HG02798 (cell line): Measurements from ENCODE around the gene RAB5B.
"Not testable (repeated sequence)": the region's sequence is repeated elsewhere in the genome, so short reads cannot be mapped to it uniquely, and the experiment has no call there.

Experiments
- ATAC-seq: cut with Tn5 transposase; IDR thresholded peaks from one replicate; pipeline ENCODE4 v1.9.1; 2021; ENCODE audit warnings: mild to moderate bottlenecking; ENCODE audit not compliant: unreplicated experiment, poor library complexity

Gene RAB5B

DNA sequence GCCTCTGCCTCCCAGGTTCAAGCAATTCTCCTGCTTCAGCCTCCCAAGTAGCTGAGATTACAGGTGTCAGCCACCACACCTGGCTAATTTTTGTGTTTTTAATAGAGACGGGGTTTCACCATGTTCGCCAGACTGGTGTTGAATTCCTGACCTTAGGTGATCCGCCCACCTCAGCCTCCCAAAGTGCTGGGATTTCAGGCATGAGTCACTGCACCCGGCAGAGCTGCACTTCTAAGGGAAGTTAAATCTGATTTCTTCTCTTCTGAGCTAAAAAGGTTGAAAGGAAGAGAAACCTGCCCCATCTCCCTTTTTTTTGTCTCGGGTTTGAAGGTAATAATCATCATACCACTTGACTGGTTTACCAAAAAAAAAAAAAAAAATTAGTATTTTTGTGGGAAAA is 8.0 kb downstream of the RAB5B start:
- not testable (repeated sequence) for ATAC-seq

DNA sequence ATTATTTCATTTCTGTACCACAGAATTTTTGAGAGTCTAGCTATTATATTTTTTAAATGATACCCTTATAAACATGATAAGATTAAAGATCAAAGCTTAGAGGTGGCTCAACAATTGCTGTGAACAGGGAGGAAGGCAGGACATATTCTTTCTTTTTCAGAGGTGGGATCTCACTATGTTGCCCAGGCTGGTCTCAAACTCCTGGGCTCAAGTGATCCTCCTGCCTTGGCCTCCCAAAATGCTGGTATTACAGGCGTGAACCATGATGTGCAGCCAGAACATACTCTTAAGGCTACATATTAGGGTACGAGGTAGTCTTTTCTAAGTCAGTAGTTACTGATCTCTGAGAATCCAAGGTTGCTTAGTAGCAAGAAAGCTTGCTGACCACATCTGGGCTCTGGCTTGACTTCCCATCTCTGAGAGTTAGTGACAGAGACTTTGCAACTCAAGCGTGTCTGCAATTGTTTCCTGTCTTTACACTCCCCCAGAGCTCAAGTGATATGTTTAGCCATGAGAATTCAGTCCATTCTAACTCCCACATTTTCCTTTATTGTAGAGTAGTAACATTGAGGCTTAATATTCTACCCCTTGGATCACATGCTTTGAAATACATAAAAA is 8.6 kb downstream of the RAB5B start:
- ATAC-seq = no peak

DNA sequence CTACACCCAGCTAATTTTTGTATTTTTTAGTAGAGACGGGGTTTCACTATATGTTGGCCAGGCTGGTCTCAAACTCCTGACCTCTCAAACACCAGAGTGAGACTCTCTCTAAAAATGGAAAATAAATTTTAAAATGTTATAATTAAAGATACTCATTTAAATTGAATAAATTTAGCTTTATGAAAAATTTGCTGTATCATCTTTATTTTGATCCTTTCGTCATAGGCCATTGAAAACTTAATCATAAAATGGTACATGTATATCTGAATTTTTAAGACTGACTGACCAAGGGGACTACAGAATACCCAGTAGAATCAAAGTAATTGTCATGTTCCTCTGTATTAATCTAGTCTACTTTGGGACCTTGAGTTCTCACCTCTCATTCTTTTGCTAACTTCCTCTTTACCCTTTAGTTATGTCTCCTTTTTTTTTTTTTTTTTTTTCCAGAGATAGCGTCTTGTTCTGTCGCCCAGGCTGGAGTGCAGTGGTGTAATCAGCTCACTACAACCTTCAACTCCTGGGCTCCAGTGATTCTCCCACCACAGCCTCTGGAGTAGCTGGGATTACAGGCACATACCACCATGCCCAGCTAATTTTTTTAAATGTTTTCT is 9.5 kb downstream of the RAB5B start:
- ATAC-seq = no peak

DNA sequence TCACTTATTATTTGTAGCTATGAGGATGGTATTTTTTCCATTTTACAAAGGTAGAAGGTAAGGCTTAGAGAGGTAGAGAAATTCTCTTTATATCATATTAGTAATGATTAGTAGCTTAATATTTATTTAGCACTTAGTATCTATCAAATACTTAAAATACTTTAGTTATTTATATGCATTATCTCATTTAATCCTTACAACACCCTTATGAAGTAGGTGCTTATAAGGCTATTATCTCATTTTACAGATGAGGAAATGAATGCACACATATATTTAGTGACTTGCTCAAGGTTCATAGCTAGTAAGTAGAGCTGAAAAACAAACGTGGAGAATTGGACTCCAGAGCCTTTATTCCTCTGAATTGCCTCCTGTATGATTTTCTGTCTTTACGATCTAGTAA is 11.0 kb downstream of the RAB5B start:
- ATAC-seq = no peak

DNA sequence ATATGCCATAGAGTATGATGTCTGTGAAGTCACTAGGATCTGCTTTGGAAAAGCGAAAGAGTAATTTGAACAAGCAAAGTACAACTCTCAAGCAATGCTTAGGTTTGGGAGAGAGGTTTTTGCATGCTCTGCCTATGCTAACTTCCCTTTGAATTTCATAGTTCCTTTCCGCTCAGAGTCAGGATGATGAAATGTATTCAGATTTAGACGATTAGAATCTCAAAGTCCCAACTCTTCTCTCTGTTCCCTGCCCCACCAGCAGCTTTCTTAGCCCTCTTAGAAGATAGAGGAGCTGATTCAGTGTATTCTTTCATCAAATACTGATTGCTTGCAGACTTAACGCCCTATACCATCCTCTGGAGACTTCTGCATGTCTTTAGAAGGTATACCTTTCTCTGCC is 11.5 kb downstream of the RAB5B start:
- ATAC-seq = no peak

DNA sequence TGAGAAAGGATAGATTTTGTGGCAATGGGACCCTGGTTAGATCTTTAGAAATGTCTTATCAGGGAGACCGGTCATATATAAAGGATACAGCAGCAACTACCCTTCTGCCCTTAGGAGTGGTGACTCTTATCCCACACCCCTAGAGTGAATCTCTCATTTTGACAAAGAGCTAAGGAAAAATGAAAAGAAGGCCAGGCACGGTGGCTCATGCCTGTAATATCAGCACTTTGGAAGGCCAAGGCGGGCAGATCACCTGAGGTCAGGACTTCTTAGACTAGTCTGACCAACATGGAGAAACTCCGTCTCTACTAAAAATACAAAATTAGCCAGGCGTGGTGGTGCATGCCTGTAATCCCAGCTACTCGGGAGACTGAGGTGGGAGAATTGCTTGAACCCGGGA is 12.1 kb downstream of the RAB5B start:
- not testable (repeated sequence) for ATAC-seq

DNA sequence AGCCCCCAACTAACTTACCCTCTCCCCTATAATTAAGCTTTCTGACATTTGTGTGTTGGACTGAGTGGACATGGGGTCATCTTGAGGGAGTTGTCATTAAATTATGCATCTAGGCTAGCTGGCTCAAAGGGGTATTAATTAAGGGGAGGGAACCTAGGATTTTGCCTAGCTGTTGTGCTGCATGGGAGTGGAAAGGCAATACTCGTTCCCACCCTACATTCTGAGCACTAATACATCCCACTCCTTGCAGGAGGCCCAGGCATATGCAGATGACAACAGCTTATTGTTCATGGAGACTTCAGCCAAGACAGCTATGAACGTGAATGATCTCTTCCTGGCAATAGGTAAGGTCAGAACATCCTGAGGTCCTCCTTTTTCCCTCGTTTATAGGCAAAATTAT is 17.2 kb downstream of the RAB5B start:
- ATAC-seq = no peak

DNA sequence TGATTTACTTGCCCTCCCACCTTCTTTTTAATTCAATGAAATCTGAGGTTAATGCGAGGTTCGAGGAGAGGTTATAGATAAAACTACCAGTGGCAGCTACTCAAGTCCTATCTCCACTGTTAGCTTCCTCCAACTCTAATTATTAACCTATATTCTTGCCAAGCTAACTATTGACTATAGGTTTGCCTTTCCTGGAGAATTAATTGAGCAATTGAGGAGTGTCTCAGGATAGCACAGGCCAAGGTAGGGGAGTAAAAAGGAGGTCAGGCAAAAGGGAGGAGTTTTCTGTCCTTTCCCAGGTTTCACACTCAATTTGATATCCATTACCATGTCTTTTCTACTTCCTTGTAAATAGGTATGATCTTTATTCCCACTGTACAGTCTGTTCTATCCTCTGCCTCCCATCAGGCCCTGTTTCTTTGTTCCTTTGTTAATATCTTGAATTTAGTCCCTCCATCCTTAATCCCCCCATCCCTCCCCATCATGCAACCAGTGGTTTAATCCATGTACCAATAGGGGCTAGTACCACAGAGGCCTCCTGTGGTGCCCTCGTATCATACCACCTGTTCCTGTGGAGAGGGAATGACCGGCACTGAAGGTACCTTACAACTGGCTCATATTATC is 19.5 kb downstream of the RAB5B start:
- ATAC-seq = no peak

DNA sequence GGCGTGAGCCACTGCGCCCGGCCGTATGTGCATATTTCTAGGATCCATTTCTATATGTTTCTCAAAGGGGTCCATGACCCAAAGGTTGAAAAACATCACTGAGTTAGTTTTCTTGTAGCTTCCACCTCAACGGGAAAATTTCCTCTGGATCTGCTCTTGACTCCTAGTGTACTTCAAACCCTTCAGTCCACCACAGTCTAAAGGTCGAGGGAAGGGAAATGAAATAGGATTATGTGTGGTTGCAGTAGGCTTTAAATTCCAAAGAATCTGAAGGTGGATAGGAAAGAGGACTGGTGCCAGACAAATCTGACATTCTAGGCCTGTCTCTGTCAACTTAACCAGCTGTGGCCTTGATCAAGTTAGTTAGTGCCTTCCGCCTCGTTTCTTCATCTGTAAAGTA is 21.5 kb downstream of the RAB5B start:
- ATAC-seq = no peak

DNA sequence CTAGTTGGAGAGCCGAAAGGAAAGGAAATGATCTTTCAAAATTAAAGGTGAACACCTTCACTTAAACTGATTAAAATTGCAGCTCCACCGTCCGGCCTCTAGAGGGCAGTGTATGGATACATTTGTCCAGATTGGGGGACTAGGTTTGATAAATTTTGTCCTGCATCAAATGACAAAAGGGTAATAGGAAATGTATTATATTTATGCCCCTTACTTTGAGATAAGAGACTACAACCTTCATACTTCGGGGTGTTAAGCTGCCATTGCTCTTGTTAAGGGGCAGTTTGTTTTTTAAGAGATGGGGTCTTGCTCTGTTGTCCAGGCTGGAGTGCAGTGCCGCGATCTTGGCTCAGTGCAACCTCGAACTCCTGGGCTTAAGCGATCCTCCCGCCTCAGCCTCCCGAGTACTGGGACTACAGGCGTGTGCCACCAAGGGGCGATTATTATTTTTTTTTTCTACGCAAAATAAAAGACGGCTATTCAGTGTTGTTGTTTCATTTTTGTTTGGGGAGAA is 22.4 kb downstream of the RAB5B start:
- no peak for ATAC-seq

DNA sequence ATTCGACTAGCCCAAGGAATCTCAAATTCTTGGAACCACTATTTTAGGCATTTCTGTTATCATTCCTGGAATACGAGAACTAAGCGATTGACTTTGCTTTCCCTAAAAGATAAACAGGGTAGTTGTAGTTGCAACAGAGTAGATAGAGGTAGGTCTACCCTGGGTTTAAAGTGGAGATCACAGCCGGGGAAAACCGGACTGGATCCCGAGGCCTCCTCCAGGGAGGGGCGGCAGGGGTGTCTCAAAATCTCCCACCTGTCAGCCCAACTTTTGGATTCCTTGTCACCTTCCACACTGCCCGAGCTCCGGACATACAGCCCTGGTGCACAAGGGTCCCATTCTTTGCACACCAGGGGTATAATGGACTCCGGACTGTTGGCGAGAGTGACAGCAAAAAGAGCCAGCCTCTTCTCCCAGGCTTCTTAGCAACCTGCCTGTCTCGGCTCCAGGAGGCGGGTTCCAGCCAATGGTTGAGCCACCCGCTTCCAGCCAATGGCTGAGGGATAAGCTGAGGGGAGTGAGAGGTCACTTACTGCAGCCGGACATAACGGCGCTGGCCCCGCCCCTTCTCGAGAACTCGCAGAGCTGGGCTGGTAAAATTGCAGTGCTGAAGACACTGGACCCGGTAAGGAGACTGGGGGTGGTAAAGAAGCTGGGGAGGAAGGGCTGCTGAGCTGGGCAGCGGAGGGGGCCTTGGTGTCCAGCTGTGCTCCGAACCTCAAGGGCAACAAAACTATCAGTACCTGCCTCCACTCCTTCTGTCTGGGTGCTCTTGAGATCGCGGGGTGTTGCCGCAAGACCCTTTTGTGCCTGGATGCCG is 23.0 kb downstream of the RAB5B start, which contains the start of gene SUOX:
TSS of gene SUOX (plus strand) at position 562 of the 820 bp plus-strand sequence. CDS start 4,946 bp downstream, outside the sequence.
- peak; percentile 100 for ATAC-seq

DNA sequence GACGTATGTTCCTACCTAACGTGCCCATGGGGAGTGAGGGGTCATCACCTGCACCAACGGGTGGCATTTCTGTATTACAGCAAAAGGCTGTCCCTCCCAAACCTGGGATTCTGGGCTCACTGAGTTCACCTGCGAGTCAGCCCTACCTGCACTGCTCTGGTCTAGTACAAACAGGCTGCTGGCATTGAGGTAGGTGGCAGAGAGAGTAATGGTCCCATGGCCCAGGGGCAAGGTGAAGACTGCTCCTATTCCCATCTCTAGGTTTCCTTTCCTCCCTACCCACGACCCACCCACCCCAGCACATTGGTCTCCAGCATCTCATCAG is 23.6 kb downstream of the RAB5B start:
- ATAC-seq = peak; percentile 5

DNA sequence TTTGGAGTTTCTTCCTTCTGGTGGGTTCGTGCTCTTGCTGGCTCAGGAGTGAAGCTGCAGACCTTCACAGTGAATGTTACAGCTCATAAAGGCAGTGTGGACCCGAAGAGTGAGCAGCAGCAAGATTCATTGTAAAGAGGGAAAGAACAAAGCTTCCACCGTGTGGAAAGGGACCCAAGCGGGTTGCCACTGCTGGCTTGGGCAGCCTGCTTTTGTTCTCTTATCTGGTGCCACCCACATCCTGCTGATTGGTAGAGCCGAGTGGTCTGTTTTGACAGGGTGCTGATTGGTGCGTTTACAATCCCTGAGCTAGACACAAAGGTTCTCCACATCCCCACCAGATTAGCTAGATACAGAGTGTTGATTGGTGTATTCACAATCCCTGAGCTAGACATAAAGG is 25.6 kb downstream of the RAB5B start:
- not testable (repeated sequence) for ATAC-seq

DNA sequence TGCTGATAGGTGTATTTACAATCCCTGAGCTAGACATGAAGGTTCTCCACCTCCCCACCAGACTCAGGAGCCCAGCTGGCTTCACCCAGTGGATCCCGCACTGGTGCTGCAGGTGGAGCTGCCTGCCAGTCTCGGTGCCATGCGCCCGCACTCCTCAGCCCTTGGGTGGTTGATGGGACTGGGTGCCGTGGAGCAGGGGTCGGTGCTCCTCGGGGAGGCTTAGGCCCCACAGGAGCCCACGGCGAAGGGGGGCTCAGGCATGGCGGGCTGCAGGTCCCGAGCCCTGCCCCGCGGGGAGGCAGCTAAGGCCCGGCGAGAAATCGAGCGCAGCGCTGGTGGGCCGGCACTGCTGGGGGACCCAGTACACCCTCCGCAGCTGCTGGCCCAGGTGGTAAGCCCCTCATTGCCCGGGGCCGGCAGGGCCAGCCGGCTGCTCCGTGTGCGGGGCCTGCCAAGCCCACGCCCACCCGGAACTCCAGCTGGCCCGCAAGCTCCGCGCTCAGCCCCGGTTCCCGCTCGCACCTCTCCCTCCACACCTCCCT is 26.2 kb downstream of the RAB5B start:
- ATAC-seq = not testable (repeated sequence)

DNA sequence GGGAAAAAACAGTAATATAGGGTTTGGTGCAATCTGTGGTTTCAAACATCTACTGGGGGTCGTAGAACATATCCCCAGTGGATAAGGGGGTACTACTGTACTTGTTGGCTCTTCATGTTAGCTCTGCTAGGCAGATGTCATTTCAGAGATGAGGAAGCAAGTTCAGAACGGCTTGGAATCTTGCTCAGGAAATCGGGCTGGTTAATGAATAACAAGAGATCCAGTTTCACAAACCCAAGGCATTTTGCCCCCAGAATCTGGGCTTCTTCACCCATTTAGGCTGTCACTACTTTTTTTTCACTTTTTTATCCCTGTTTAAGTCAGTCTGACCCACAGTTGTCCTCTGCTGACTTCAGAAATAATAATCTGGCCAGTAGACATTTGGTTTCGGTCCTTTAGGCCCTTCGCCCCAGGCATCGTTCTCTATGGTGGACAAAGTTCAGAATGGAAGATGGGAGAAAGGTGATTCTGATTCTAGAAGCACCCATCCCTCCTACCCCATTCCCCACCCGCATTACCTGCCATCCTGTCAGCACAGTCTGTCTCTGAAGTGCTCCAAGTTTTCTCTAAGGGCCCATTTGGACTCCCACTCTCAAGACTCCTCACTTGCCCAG is 27.7 kb downstream of the RAB5B start:
- ATAC-seq = no peak

DNA sequence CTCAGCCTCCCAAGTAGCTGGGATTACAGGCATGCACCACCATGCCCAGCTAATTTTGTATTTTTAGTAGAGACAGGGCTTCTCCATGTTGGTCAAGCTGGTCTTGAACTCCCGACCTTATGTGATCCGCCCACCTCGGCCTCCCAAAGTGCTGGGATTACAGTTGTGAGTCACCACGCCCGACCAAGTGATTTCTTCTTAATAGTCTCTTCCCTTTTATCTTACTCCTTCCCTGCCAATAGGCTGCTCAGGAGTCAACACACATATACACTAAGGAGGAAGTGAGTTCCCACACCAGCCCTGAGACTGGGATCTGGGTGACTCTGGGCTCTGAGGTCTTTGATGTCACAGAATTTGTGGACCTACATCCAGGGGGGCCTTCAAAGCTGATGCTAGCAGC is 29.5 kb downstream of the RAB5B start:
- ATAC-seq = not testable (repeated sequence)

DNA sequence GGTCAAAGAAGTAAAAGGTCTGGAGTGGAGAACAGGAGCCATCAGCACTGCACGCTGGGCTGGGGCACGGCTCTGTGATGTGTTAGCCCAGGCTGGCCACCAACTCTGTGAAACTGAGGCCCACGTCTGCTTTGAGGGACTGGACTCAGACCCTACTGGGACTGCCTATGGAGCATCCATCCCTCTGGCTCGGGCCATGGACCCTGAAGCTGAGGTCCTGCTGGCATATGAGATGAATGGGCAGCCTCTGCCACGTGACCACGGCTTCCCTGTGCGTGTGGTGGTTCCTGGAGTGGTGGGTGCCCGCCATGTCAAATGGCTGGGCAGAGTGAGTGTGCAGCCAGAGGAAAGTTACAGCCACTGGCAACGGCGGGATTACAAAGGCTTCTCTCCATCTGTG is 30.3 kb downstream of the RAB5B start:
- ATAC-seq = no peak

DNA sequence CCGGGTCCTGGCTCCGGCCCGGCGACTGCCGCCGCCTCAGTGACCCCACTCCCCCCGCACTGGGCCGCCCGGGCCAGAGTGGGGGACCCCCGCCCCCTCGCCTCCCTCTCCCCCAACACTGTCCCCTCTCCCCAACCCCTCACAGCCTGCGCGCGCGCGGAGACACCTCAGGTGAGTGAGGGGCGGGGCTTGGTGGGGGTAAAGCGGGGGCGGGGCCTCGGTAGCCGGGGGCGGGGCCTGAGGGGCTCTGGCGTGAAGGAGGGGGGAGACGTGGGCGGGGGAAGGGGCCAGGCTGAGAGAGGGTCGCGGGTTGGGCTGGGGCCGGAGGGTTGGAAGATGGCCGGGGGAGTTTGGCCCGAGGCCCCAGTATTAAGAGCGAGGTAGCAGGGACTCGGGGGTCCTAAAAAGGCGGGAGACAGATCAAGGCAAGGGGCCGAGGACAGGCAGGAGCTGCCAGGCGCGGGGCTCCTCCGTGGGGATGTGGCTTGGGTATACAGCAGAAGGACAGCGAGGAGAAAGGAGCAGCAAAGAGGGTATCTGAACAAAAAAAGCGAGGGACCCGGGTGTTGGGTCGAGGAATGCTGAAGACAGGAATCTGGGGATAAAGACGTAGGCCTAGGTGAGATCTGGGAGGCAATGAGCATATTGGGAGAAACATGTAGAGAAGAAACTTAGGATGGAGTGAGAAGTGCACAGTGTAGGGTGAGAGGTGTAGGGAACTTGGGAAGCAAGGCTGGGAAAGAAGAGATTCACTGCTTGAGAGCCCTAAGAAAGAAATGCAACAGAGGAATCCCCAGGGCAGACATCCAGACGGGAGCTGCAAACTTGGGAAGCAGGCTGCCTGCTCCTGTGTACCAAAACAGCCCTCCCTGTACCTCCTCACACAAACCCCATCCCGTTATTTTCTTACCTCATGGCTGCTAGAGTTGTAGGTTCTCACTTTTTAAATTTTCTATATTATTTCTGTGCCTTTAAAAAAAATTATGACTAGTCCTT is 34.0 kb downstream of the RAB5B start:
- peak; percentile 24 for ATAC-seq

DNA sequence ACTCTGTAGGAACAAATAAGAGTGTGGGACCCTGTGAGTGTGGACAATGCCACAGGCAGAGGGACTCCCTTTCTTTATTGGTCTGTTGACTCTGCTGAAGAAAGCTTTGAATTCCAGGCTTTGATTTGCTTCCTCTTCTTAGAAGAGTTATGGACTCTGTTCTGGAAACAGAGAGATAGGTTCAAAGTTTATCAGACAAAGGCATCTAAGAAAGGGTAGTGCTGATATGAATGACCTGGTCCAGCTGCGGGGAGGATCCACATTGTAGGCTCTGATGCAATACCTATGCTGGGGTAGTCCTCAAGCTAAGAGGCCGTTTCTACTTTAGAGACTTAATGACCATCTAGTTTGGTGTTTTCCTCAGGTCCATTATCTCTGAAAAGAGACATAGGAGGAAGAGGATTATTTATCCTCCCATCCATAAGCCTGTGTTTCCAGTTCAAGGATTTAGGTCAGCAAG is 36.3 kb downstream of the RAB5B start:
- no peak for ATAC-seq
